GM19193 (cell line): ENCODE data around the gene SETMAR.

Experiments
- POLR2A ChIP-seq: IDR thresholded peaks from 4 replicates; pipeline ENCODE4 v1.6.1; 2011; ENCODE audit not compliant: insufficient read depth, insufficient read length; ENCODE audit errors: extremely low read depth

Gene SETMAR

GRCh38 chr3:4306860-4307259 lies 3.7 kb downstream of the SETMAR start:
- no peak for TF ChIP-seq POLR2A

- no peak for TF ChIP-seq POLR2A
These were observed 6.4 kb downstream of the SETMAR start for GRCh38 chr3:4309491-4310128.

- no peak for TF ChIP-seq POLR2A
These were observed 7.8 kb downstream of the SETMAR start for GRCh38 chr3:4310971-4311370.

GRCh38 chr3:4311496-4311895 lies 8.3 kb downstream of the SETMAR start:
- no peak for TF ChIP-seq POLR2A

GRCh38 chr3:4313606-4314293 lies 10.6 kb downstream of the SETMAR start:
- TF ChIP-seq POLR2A = no peak

- TF ChIP-seq POLR2A = no peak
These were observed 11.5 kb downstream of the SETMAR start for GRCh38 chr3:4314688-4315087.

GRCh38 chr3:4320096-4320911 lies 17.1 kb downstream of the SETMAR start:
- no peak for TF ChIP-seq POLR2A

- no peak for TF ChIP-seq POLR2A
These were observed 18.6 kb downstream of the SETMAR start for GRCh38 chr3:4321732-4322131.

GRCh38 chr3:4322635-4323034 lies 19.5 kb downstream of the SETMAR start:
- TF ChIP-seq POLR2A = no peak

GRCh38 chr3:4323246-4324027 lies 20.3 kb downstream of the SETMAR start:
- no peak for TF ChIP-seq POLR2A

- TF ChIP-seq POLR2A = no peak
These were observed 23.7 kb downstream of the SETMAR start for GRCh38 chr3:4326868-4327267.

GRCh38 chr3:4332111-4332510 lies 28.9 kb downstream of the SETMAR start:
- no peak for TF ChIP-seq POLR2A

GRCh38 chr3:4332574-4332973 lies 29.4 kb downstream of the SETMAR start:
- TF ChIP-seq POLR2A = no peak

GRCh38 chr3:4332991-4333390 lies 29.8 kb downstream of the SETMAR start:
- TF ChIP-seq POLR2A = no peak

GRCh38 chr3:4334548-4334947 lies 31.4 kb downstream of the SETMAR start:
- TF ChIP-seq POLR2A = no peak
